Measurements from ENCODE around the gene DNM3. TPM values are rescaled to one million over a fixed set of nuclear protein-coding genes. Genes with fewer than 3 reads are reported as not detected.

DNM3 gene
- total RNA-seq, 2 experiments from 2014 or later, result 1.6 to 1.8 TPM

GRCh38 chr1:171863531-171863930 lies 22.2 kb downstream of the DNM3 start:
- DNase-seq (no peak), ATAC-seq (ENCODE audit: poor library complexity) (no peak)
- intact Hi-C loops (cut with DNase I, micrococcal nuclease), result no loop called here
- no peak overlapping the region for H3K4me3 Mint-ChIP-seq
- TF ChIP-seq CTCF (IDR thresholded peaks at IDR 0.05), result no peak
- H3K36me3 ChIP-seq (ENCODE audit: insufficient read depth, low read length), result no peaks in the 10 kb centered on the region
- H3K36me3 Mint-ChIP-seq (ENCODE audit: low read depth), result peaks cover 7% of the 10 kb centered on the region
- H3K4me1 Mint-ChIP-seq (ENCODE audit: low read depth), result no peaks in the 10 kb centered on the region
- H3K27me3 ChIP-seq (ENCODE audit: control insufficient read depth in 1 of 2, insufficient read depth in 2 of 2, low read length in 2 of 2), result no peaks in the 10 kb centered on the region
- H3K9me3 Mint-ChIP-seq, result no peaks in the 10 kb centered on the region
- CTCF ChIA-PET, result interaction anchor here (0.6 kb wide), 1 partner anchor 1221 kb away, joined by 3 read pairs; no protein-coding TSS in a partner anchor
- no peak overlapping the region for H3K27ac Mint-ChIP-seq
- H3K4me3 ChIP-seq (ENCODE audit: low read length), result no peak overlapping the region
- H3K4me1 ChIP-seq (ENCODE audit: insufficient read depth, low read length), result no peaks in the 10 kb centered on the region
- POLR2A ChIA-PET, result no interaction called here
- no peaks in the 10 kb centered on the region for H3K9me3 ChIP-seq (ENCODE audit: control insufficient read depth in 1 of 2, insufficient read depth in 1 of 2, low read length in 2 of 2)
- no peak overlapping the region for H3K27ac ChIP-seq (ENCODE audit: low read depth in 1 of 2, low read length in 2 of 2)
- no peaks in the 10 kb centered on the region for H3K27me3 Mint-ChIP-seq

GRCh38 chr1:171864308-171864707 lies 23.0 kb downstream of the DNM3 start:
- Mint-ChIP-seq H3K36me3 (ENCODE audit: low read depth) (no peaks in the 10 kb centered on the region), H3K4me1 (ENCODE audit: low read depth) (no peaks in the 10 kb centered on the region), H3K27me3 (no peaks in the 10 kb centered on the region), H3K4me3 (no peak overlapping the region), H3K9me3 (no peaks in the 10 kb centered on the region), H3K27ac (no peak overlapping the region)
- intact Hi-C loops (cut with DNase I, micrococcal nuclease), result no loop called here
- Histone ChIP-seq H3K4me3 (ENCODE audit: low read length) (no peak overlapping the region), H3K36me3 (ENCODE audit: insufficient read depth, low read length) (no peaks in the 10 kb centered on the region), H3K4me1 (ENCODE audit: insufficient read depth, low read length) (no peaks in the 10 kb centered on the region), H3K9me3 (ENCODE audit: control insufficient read depth in 1 of 2, insufficient read depth in 1 of 2, low read length in 2 of 2) (no peaks in the 10 kb centered on the region), H3K27me3 (ENCODE audit: control insufficient read depth in 1 of 2, insufficient read depth in 2 of 2, low read length in 2 of 2) (no peaks in the 10 kb centered on the region), H3K27ac (ENCODE audit: low read depth in 1 of 2, low read length in 2 of 2) (no peak overlapping the region)
- no peak for TF ChIP-seq CTCF (IDR thresholded peaks at IDR 0.05)
- CTCF ChIA-PET, result interaction anchor here (0.9 kb wide), 1 partner anchor 39 kb away, joined by 6 read pairs; no protein-coding TSS in a partner anchor
- POLR2A ChIA-PET, result no interaction called here
- ATAC-seq (ENCODE audit: poor library complexity) (no peak), DNase-seq (no peak)

- ChIA-PET CTCF (interaction anchor here (0.9 kb wide), 1 partner anchor 39 kb away, joined by 6 read pairs; no protein-coding TSS in a partner anchor), POLR2A (no interaction called here)
- H3K27ac Mint-ChIP-seq, result no peak overlapping the region
Measured at GRCh38 chr1:171865106-171865505, 23.8 kb downstream of the DNM3 start.

More at GRCh38 chr1:171865106-171865505, 23.8 kb downstream of the DNM3 start:
- Mint-ChIP-seq H3K27me3 (no peaks in the 10 kb centered on the region), H3K4me3 (no peak overlapping the region), H3K36me3 (ENCODE audit: low read depth) (no peaks in the 10 kb centered on the region), H3K9me3 (no peaks in the 10 kb centered on the region), H3K4me1 (ENCODE audit: low read depth) (no peaks in the 10 kb centered on the region)
- DNase-seq, result no peak
- intact Hi-C loops (cut with DNase I, micrococcal nuclease), result no loop called here
- H3K4me1 ChIP-seq (ENCODE audit: insufficient read depth, low read length), result no peaks in the 10 kb centered on the region
- no peak overlapping the region for H3K27ac ChIP-seq (ENCODE audit: low read depth in 1 of 2, low read length in 2 of 2)
- ATAC-seq (ENCODE audit: poor library complexity), result no peak
- H3K4me3 ChIP-seq (ENCODE audit: low read length), result no peak overlapping the region
- no peak for TF ChIP-seq CTCF (IDR thresholded peaks at IDR 0.05)
- no peaks in the 10 kb centered on the region for H3K9me3 ChIP-seq (ENCODE audit: control insufficient read depth in 1 of 2, insufficient read depth in 1 of 2, low read length in 2 of 2)
- H3K36me3 ChIP-seq (ENCODE audit: insufficient read depth, low read length), result no peaks in the 10 kb centered on the region
- H3K27me3 ChIP-seq (ENCODE audit: control insufficient read depth in 1 of 2, insufficient read depth in 2 of 2, low read length in 2 of 2), result no peaks in the 10 kb centered on the region

Data from CD4-positive, alpha-beta T cell (primary cell).